Measurements from ENCODE around the gene L1CAM.

DNA sequence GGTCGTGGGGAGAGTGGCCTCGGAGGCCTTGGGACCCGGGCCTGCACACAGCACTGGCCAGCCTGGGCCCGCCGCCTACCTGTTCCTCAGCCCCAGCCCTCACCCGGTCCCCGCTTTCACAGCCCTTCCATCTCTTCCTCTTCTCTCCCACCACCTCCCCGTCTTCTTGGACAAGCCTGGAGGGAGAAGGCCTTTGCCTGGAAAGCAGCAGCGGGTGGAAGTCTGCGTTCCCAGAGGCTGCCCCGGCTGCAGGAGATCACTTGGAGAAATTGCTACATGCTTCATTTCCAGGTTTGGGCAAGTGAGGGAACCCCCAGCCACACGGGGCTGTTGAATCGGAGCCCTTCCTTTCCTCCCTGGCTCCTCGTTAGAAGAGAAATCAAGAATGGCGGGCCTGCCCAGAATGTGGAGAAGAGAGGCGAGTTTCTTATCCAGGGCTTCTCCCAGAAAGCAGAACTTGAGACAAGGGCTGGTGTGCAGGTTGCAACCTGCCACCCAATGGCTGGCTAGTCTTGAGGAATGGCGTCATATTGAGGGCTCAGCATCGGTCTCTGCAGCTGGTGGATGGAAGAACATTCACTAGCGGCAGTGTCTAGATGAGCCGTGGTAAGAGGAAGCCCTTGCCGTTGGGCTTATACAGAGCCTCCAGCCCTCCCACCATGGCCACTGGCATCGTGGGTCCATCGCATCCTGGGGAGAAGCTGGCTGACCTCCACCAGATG lies 54.4 kb downstream of the L1CAM start:
- TF ChIP-seq, protein P1, sequence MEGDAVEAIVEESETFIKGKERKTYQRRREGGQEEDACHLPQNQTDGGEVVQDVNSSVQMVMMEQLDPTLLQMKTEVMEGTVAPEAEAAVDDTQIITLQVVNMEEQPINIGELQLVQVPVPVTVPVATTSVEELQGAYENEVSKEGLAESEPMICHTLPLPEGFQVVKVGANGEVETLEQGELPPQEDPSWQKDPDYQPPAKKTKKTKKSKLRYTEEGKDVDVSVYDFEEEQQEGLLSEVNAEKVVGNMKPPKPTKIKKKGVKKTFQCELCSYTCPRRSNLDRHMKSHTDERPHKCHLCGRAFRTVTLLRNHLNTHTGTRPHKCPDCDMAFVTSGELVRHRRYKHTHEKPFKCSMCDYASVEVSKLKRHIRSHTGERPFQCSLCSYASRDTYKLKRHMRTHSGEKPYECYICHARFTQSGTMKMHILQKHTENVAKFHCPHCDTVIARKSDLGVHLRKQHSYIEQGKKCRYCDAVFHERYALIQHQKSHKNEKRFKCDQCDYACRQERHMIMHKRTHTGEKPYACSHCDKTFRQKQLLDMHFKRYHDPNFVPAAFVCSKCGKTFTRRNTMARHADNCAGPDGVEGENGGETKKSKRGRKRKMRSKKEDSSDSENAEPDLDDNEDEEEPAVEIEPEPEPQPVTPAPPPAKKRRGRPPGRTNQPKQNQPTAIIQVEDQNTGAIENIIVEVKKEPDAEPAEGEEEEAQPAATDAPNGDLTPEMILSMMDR (IDR thresholded peaks at IDR 0.05), result no peak
- TF ChIP-seq SIN3A (IDR thresholded peaks at IDR 0.05; ENCODE audit: borderline replicate concordance, insufficient read depth, low read depth, low read length), result no peak

Measured in Panc1 (cell line).